GM18907 (cell line): ENCODE measurements around the gene RAPGEF3.

Experiments used
- ATAC-seq: cut with Tn5 transposase; IDR thresholded peaks from one replicate; pipeline ENCODE4 v1.9.1; 2021; ENCODE audit warnings: mild to moderate bottlenecking, moderate library complexity; ENCODE audit not compliant: unreplicated experiment

RAPGEF3 gene

GRCh38 chr12:47700263-47700662 lies 58.4 kb downstream of the RAPGEF3 start:
- ATAC-seq = no peak

- ATAC-seq = no peak
Observed at GRCh38 chr12:47698631-47699030, 60.0 kb downstream of the RAPGEF3 start.

GRCh38 chr12:47698055-47698454 lies 60.6 kb downstream of the RAPGEF3 start:
- no peak for ATAC-seq

- ATAC-seq = no peak
Observed at GRCh38 chr12:47689215-47689614, 69.5 kb downstream of the RAPGEF3 start.

- ATAC-seq = no peak
Observed at GRCh38 chr12:47687636-47688035, 71.0 kb downstream of the RAPGEF3 start.

GRCh38 chr12:47686645-47687240 lies 71.9 kb downstream of the RAPGEF3 start:
- ATAC-seq = no peak
